Left lobe of liver (tissue), 1 donor: ENCODE measurements around the gene EIF2S2. TPM values are rescaled to one million over a fixed set of nuclear protein-coding genes. Genes with fewer than 3 reads are reported as not detected.

Experiments used
- total RNA-seq: library from RNA; stranded (reverse); gene quantifications from one replicate; pipeline ENCODE4 v1.2.1, GENCODE V29; 2021
- donor health status: DM: no; HTN: yes; CAD: no.

The EIF2S2 gene
- total RNA-seq, 1 donor from 2014 or later = 20.2 TPM

Other genes starting within 250 kb of the EIF2S2 start
- 26.8 TPM for gene RALY, start 118.3 kb downstream of the EIF2S2 start, total RNA-seq
- 0.55 TPM for gene ASIP, start 129.2 kb upstream of the EIF2S2 start, total RNA-seq
- gene AHCY, start 191.1 kb upstream of the EIF2S2 start, total RNA-seq = 115 TPM